ENCODE data around the gene SLC4A2.

- no peak for TF ChIP-seq TSHZ2 (CRISPR knock-in tag; IDR thresholded peaks at IDR 0.05)
- no peak for TF ChIP-seq POU6F1 (CRISPR knock-in tag; IDR thresholded peaks at IDR 0.05; ENCODE audit: borderline replicate concordance, low read depth)
- no peak for TF ChIP-seq ZFP30 (CRISPR knock-in tag; IDR thresholded peaks at IDR 0.05)
- TF ChIP-seq PATZ1 (CRISPR knock-in tag; IDR thresholded peaks at IDR 0.05; ENCODE audit: borderline replicate concordance): no peak
- TF ChIP-seq ISL1 (CRISPR knock-in tag; IDR thresholded peaks at IDR 0.05): no peak
- TF ChIP-seq SNAI2 (CRISPR knock-in tag; IDR thresholded peaks at IDR 0.05): no peak
- no peak for TF ChIP-seq ZNF70 (CRISPR knock-in tag; IDR thresholded peaks at IDR 0.05)
- TF ChIP-seq ZC3H10 (CRISPR knock-in tag; IDR thresholded peaks at IDR 0.05): no peak
- no peak for TF ChIP-seq ZFP3 (CRISPR knock-in tag; IDR thresholded peaks at IDR 0.05)
Observed at GRCh38 chr7:151075978-151076426, 16.6 kb downstream of the SLC4A2 start.
